Mesenchymal stem cell (in vitro differentiated cells and primary cell): ENCODE measurements around the gene CNPPD1.

Source experiments
- DNase-seq: peaks from one replicate; pipeline ENCODE4 v3.0.0-alpha.2; 2013
- H2AFZ ChIP-seq: one replicate; pipeline ENCODE4 v1.6.1; 2013; ENCODE audit warnings: low read depth, mild to moderate bottlenecking, control low read depth, inconsistent platforms, low read length, moderate library complexity
- H2AK5ac ChIP-seq: 2 replicates; pipeline ENCODE4 v1.6.1; 2013; ENCODE audit warnings: low read length, moderate library complexity, mild to moderate bottlenecking, inconsistent platforms; ENCODE audit not compliant: severe bottlenecking
- H2BK120ac ChIP-seq: one replicate; pipeline ENCODE4 v1.6.1; 2013; ENCODE audit warnings: low read depth, mild to moderate bottlenecking, inconsistent platforms, low read length, moderate library complexity
- H2BK12ac ChIP-seq, 2 experiments: one replicate each; pipeline ENCODE4 v1.6.1; 2013; ENCODE audit warnings: inconsistent platforms in 2 of 2, low read length in 2 of 2, mild to moderate bottlenecking in 2 of 2, moderate library complexity in 2 of 2, control low read depth in 1 of 2
- H2BK15ac ChIP-seq: one replicate; pipeline ENCODE4 v1.6.1; 2013; ENCODE audit warnings: mild to moderate bottlenecking, low read depth, inconsistent platforms; ENCODE audit not compliant: poor library complexity, severe bottlenecking
- H2BK5ac ChIP-seq: 2 replicates; pipeline ENCODE4 v1.6.1; 2013; ENCODE audit warnings: low read depth, mild to moderate bottlenecking, low read length, control low read depth, inconsistent platforms; ENCODE audit not compliant: poor library complexity, severe bottlenecking
- H3K14ac ChIP-seq, 2 experiments: one replicate each; pipeline ENCODE4 v1.6.1; 2013; ENCODE audit warnings: inconsistent platforms in 2 of 2, low read length in 2 of 2, control low read depth in 1 of 2, mild to moderate bottlenecking in 1 of 2, moderate library complexity in 1 of 2
- H3K18ac ChIP-seq, 2 experiments: one replicate each; pipeline ENCODE4 v1.6.1; 2013; ENCODE audit warnings: inconsistent platforms in 2 of 2, low read length in 2 of 2, control low read depth in 1 of 2, low read depth in 1 of 2, mild to moderate bottlenecking in 1 of 2
- H3K23ac ChIP-seq, 2 experiments: one replicate each; pipeline ENCODE4 v1.6.1; 2013; ENCODE audit warnings: inconsistent platforms in 2 of 2, low read length in 2 of 2, mild to moderate bottlenecking in 2 of 2, moderate library complexity in 2 of 2, control low read depth in 1 of 2
- H3K27ac ChIP-seq: 2 replicates; pipeline ENCODE4 v1.5.1; 2013; ENCODE audit warnings: mild to moderate bottlenecking, moderate library complexity, low read length, control low read depth, inconsistent platforms; ENCODE audit not compliant: poor library complexity, severe bottlenecking
- H3K27me3 ChIP-seq, 2 experiments: 2 replicates each; pipeline versions ENCODE4 v1.6.1 to v1.7.0; 2013; ENCODE audit warnings: low read length in 2 of 2, mild to moderate bottlenecking in 2 of 2, moderate library complexity in 2 of 2, control low read depth in 1 of 2, inconsistent platforms in 1 of 2; ENCODE audit not compliant: control insufficient read depth in 1 of 2, insufficient read depth in 1 of 2
- H3K36me3 ChIP-seq, 2 experiments: 2 replicates each; pipeline versions ENCODE4 v1.6.1 to v1.7.0; 2013; ENCODE audit warnings: low read length in 2 of 2, control low read depth in 1 of 2, inconsistent platforms in 1 of 2, low read depth in 1 of 2, mild to moderate bottlenecking in 1 of 2; ENCODE audit not compliant: insufficient read depth in 2 of 2, control insufficient read depth in 1 of 2
- H3K4ac ChIP-seq, 2 experiments: one replicate each; pipeline ENCODE4 v1.6.1; 2013; ENCODE audit warnings: inconsistent platforms in 2 of 2, low read length in 2 of 2, mild to moderate bottlenecking in 2 of 2, moderate library complexity in 2 of 2, control low read depth in 1 of 2, low read depth in 1 of 2
- H3K4me1 ChIP-seq: 2 replicates; pipeline ENCODE4 v1.6.1; 2013; ENCODE audit warnings: low read depth, low read length, control low read depth; ENCODE audit not compliant: control insufficient read depth, insufficient read depth
- H3K4me2 ChIP-seq: 2 replicates; pipeline ENCODE4 v1.6.1; 2013; ENCODE audit warnings: low read length, mild to moderate bottlenecking, inconsistent platforms; ENCODE audit not compliant: poor library complexity, severe bottlenecking
- H3K4me3 ChIP-seq, 2 experiments: 2 replicates each; pipeline versions ENCODE4 v1.5.1 to v1.7.0; 2013; ENCODE audit warnings: low read length in 2 of 2, mild to moderate bottlenecking in 2 of 2, control low read depth in 1 of 2, low read depth in 1 of 2; ENCODE audit not compliant: insufficient read depth in 1 of 2
- H3K79me1 ChIP-seq: replicated peaks from 2 replicates; pipeline ENCODE4 v1.6.1; 2013; ENCODE audit warnings: mild to moderate bottlenecking, control low read depth, low read length, inconsistent platforms; ENCODE audit not compliant: poor library complexity, severe bottlenecking
- H3K9ac ChIP-seq: 2 replicates; pipeline ENCODE4 v1.7.0; 2013; ENCODE audit warnings: mild to moderate bottlenecking, low read length, moderate library complexity
- H3K9me3 ChIP-seq: 2 replicates; pipeline ENCODE4 v1.7.0; 2013; ENCODE audit warnings: mild to moderate bottlenecking, low read length; ENCODE audit not compliant: control insufficient read depth
- H4K8ac ChIP-seq: one replicate; pipeline ENCODE4 v1.6.1; 2013; ENCODE audit warnings: inconsistent platforms, mild to moderate bottlenecking, low read length, moderate library complexity
- H4K91ac ChIP-seq: one replicate; pipeline ENCODE4 v1.6.1; 2013; ENCODE audit warnings: mild to moderate bottlenecking, low read length, inconsistent platforms
- WGBS: methylation state at CpG from one replicate; pipeline ENCODE4 v1.1.7; 2013; ENCODE audit warnings: mixed read lengths; 5-methylcytosine and 5-hydroxymethylcytosine counted together

CNPPD1 gene

DNA sequence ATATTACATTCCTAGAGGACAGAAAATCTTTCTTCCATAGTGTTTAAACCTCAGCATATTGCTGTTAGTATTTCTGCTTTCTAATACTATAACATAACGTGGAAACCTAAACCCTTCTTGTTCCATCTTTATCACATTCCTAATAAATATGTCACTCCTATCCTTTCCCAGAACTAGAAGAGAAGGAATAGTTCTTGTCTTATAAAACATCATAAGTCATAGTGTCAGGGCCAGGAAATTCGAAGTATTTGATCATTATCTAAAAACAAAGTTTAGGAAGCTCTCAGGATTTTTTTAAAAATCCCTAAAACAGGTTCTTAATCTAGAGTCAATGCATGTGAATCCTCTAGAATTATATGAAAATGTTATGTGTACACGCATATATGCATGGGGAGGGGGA, 18.1 kb downstream of the CNPPD1 start:
- no peak overlapping the region for H2AFZ ChIP-seq
- H3K4me3 ChIP-seq, result no peak overlapping the region
- 83% methylated on average over 2 of the region's 3 CpGs for WGBS
- no peaks in the 10 kb centered on the region for H3K9me3 ChIP-seq
- no peaks in the 10 kb centered on the region for H3K79me1 ChIP-seq
- peaks cover 7 to 27% of the 10 kb centered on the region in 2 experiments for H3K36me3 ChIP-seq
- no peak overlapping the region for H4K8ac ChIP-seq
- H3K18ac ChIP-seq, result no peak overlapping the region
- peaks cover 3% of the 10 kb centered on the region for H3K4me1 ChIP-seq
- H3K4ac ChIP-seq, result no peak overlapping the region
- H3K14ac ChIP-seq, result no peak overlapping the region
- no peaks in the 10 kb centered on the region for H3K27me3 ChIP-seq
- H4K91ac ChIP-seq, result no peak overlapping the region
- no peak overlapping the region for H3K9ac ChIP-seq
- H2BK12ac ChIP-seq, result no peak overlapping the region
- no peak overlapping the region for H2BK120ac ChIP-seq
- H2BK15ac ChIP-seq, result no peak overlapping the region
- H3K23ac ChIP-seq, result no peak overlapping the region
- H2AK5ac ChIP-seq, result no peak overlapping the region
- H3K27ac ChIP-seq, result no peak overlapping the region
- DNase-seq, result no peak
- no peak overlapping the region for H2BK5ac ChIP-seq
- H3K4me2 ChIP-seq, result no peak overlapping the region

DNA sequence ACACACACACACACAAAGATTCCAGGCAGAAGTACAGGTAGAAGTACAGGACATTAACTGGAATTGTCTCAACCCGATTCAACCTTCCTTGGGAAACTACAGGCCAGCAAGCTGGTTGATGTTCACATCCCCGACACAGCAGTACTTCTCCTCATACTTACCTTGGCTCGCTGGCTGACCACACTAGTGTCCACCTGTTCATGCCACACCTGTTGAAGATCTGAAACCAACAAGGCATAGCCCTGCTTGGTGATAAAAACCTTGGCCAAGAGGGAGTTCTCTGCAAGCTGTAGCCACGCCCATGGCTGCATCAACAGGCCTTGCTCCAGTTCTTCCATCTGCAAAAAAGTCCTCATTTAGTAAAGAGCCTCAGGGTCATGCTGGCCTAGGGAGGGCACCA, 18.7 kb downstream of the CNPPD1 start:
- Histone ChIP-seq H2AFZ (no peak overlapping the region), H3K23ac (no peak overlapping the region), H3K27ac (no peak overlapping the region), H2AK5ac (no peak overlapping the region), H3K18ac (no peak overlapping the region), H3K9me3 (no peaks in the 10 kb centered on the region), H3K79me1 (no peaks in the 10 kb centered on the region), H3K4ac (no peak overlapping the region), H3K36me3 (peaks cover 7 to 32% of the 10 kb centered on the region in 2 experiments), H3K14ac (no peak overlapping the region), H2BK5ac (no peak overlapping the region), H3K4me2 (no peak overlapping the region), H3K4me3 (no peak overlapping the region), H3K9ac (no peak overlapping the region), H3K4me1 (peaks cover 3% of the 10 kb centered on the region), H3K27me3 (no peaks in the 10 kb centered on the region), H4K91ac (no peak overlapping the region), H4K8ac (no peak overlapping the region), H2BK120ac (no peak overlapping the region), H2BK15ac (no peak overlapping the region), H2BK12ac (no peak overlapping the region)
- no peak for DNase-seq
- WGBS, result 92% methylated on average over 4 of the region's 4 CpGs

DNA sequence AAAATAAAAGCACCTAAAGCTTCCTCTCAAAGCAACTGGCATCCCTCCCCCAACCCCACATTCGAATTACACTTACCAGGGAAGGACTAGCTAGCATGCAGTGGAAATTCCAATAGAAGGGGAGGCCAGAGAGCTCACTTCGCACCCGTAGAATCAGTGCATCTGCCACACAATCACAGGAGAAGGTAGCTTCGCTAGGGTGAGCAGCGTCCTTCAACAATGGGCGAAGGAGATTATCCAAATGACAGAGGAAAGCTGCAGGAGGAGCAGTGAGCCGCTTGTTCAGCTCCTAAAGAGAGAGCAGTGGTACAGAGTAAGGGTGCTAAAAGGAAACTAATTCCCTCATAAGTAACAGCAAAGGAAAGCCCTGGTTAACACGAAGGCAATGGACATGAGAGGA, 19.3 kb downstream of the CNPPD1 start:
- H2BK5ac ChIP-seq, result no peak overlapping the region
- no peak overlapping the region for H2BK15ac ChIP-seq
- no peak overlapping the region for H4K8ac ChIP-seq
- H3K23ac ChIP-seq, result no peak overlapping the region
- H3K36me3 ChIP-seq, result peaks cover 7 to 33% of the 10 kb centered on the region in 2 experiments
- no peak overlapping the region for H3K4me2 ChIP-seq
- H3K79me1 ChIP-seq, result no peaks in the 10 kb centered on the region
- 83% methylated on average over 7 of the region's 8 CpGs for WGBS
- no peak overlapping the region for H3K4ac ChIP-seq
- H2BK120ac ChIP-seq, result no peak overlapping the region
- DNase-seq, result no peak
- H2BK12ac ChIP-seq, result no peak overlapping the region
- H4K91ac ChIP-seq, result no peak overlapping the region
- H3K14ac ChIP-seq, result no peak overlapping the region
- H2AFZ ChIP-seq, result no peak overlapping the region
- H3K4me3 ChIP-seq, result no peak overlapping the region
- H3K27me3 ChIP-seq, result no peaks in the 10 kb centered on the region
- no peak overlapping the region for H3K18ac ChIP-seq
- H3K4me1 ChIP-seq, result peaks cover 3% of the 10 kb centered on the region
- no peaks in the 10 kb centered on the region for H3K9me3 ChIP-seq
- H3K27ac ChIP-seq, result no peak overlapping the region
- no peak overlapping the region for H2AK5ac ChIP-seq
- H3K9ac ChIP-seq, result no peak overlapping the region

DNA sequence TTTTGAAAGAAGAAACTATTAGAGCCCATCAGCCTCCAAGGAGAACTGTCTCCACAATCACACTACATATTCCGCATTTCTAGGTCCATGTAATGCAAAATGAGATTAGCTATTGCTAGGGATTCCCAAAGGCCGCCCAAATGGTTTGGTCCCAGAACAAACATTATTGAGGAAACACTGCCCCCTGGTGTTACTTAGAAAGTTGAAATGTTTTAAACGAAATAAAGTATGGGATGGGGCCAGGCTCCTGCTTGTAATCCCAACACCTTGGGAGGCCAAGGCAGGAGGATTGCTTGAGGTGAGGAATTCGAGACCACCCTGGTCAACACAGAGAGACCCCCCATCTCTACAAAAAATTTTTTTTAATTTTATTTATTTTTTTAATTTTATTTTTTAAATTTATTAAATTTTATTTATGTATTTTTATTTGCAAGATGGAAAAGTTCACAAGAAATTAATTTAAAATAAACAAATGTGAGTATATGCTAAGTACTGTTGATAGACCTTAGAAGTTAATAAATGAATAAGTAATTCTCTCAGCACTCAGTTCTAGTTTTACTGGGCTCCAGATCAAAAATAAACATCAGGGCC, 21.6 kb downstream of the CNPPD1 start:
- Histone ChIP-seq H3K36me3 (peaks cover 3 to 47% of the 10 kb centered on the region in 2 experiments), H2BK15ac (no peak overlapping the region), H3K4ac (no peak overlapping the region), H2BK120ac (no peak overlapping the region), H3K27me3 (no peaks in the 10 kb centered on the region), H3K9me3 (no peaks in the 10 kb centered on the region), H3K27ac (no peak overlapping the region), H3K18ac (no peak overlapping the region), H3K23ac (no peak overlapping the region), H3K79me1 (no peaks in the 10 kb centered on the region), H4K91ac (no peak overlapping the region), H3K4me1 (peaks cover 3% of the 10 kb centered on the region), H2BK5ac (no peak overlapping the region), H3K4me2 (no peak overlapping the region), H3K14ac (no peak overlapping the region), H3K9ac (no peak overlapping the region), H4K8ac (no peak overlapping the region), H3K4me3 (no peak overlapping the region), H2BK12ac (no peak overlapping the region), H2AK5ac (no peak overlapping the region), H2AFZ (no peak overlapping the region)
- 0% methylated on average over 2 of the region's 4 CpGs for WGBS
- DNase-seq, result peak; percentile 74
